Skin of body (tissue), 2 donors: ENCODE data around the gene RBM44. TPM values are rescaled to one million over a fixed set of nuclear protein-coding genes. Genes with fewer than 3 reads are reported as not detected.
"Not testable (repeated sequence)": the region's sequence is repeated elsewhere in the genome, so short reads cannot be mapped to it uniquely, and the experiment has no call there.

Source experiments
- DNase-seq: peaks from one replicate; lab custom pipeline; 2025; lab: John Stamatoyannopoulos, UW
- total RNA-seq: library from RNA; depleted of rRNA; stranded (reverse); fragments of >200 nt; gene quantifications from one replicate; pipeline ENCODE4 v1.2.3, GENCODE V29; 2014

The RBM44 gene
- total RNA-seq, 1 donor from 2014 or later, result 2.1 TPM

DNA sequence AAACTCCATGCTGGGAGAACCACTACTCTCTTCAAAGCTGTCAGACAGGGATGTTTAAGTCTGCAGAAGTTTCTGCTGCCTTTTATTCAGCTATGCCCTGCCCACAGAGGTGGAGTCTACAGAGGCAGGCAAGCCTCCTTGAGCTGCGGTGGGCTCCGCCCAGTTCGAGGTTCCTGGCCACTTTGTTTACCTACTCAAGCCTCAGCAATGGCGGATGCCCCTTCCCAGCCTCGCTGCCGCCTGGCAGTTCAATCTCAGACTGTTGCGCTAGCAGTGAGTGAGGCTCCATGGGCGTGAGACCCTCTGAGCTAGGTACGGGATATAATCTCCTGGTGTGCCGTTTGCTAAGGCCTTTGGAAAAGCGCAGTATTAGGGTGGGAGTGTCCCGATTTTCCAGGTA lies 50.4 kb downstream of the RBM44 start:
- not testable (repeated sequence) for DNase-seq

DNA sequence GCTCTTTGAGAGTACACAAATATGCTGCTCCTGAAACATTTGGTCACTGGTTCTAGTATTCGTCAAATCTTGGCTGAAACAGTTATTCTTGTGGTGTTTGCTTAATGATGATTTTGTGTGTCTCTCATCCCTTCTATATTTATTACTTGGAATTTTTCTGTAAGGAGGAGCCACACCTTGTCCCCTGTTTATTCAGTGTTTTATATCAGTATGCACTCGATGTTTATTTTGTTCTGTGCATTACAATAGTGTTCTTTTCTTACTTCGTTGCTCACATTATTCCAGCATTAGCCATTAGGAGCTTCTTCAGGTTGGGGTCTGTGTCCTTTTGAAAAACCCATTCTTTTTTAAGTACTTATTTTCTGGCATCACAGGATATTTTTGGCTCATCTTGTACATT lies 55.7 kb downstream of the RBM44 start:
- DNase-seq, result no peak

- DNase-seq, result no peak
These were observed 59.2 kb downstream of the RBM44 start for GRCh38 chr2:237857791-237858190.

DNA sequence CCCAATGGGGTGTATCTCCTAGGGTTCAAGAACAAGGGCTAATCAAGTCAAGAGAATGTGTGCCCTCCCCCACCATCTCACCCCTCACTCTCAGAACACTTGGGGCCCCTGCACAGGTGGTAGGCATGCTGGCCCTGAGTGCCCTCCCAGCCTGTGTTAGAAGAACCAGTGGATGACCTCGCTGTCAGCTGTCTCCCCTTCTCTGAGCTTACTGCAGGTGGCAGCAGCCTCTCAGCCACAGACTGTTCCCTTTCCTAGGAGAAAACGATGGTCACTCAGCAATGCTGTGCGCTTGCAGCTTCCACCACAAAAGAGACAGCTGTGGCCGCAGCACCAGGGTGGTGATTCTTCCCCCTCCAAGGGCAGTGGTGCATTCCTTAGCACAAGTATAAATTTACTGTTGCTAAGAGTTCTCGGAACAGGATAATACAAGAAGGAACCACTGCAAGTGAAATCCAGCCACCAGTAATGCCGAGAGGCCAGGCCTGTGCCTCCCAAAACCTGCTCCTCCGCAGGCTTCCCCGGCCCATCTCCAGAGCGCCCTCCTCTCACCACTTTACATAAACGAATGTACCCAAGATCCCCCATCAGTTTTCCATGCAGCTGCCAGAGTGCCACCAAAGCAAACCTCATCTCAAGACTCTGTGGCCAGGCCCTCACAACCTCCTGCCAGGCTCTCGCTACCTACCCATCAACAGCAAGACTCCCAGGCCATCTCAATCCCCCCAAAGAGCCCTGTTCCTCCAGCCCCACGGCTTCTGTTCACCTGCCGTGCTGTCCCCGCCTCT lies 59.9 kb downstream of the RBM44 start:
- DNase-seq, result peak; percentile 72

DNA sequence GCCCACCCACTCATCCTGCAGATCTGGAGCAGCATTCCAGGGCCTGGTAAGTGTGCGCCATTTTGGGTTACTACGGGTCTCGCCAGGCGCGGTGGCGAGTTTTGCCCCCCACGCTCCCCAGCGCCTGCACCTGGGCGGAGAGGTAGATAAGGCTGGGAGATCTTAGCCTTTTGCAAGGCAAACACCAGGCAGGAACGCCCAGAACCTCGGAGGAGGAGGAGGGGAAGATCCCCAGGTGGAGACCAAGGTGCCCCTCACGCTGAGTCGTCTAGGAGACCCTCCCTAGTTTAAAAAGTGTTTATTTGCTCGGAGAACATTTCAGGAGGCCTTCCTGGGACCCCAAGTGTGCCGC lies 60.5 kb downstream of the RBM44 start:
- DNase-seq, result no peak

DNA sequence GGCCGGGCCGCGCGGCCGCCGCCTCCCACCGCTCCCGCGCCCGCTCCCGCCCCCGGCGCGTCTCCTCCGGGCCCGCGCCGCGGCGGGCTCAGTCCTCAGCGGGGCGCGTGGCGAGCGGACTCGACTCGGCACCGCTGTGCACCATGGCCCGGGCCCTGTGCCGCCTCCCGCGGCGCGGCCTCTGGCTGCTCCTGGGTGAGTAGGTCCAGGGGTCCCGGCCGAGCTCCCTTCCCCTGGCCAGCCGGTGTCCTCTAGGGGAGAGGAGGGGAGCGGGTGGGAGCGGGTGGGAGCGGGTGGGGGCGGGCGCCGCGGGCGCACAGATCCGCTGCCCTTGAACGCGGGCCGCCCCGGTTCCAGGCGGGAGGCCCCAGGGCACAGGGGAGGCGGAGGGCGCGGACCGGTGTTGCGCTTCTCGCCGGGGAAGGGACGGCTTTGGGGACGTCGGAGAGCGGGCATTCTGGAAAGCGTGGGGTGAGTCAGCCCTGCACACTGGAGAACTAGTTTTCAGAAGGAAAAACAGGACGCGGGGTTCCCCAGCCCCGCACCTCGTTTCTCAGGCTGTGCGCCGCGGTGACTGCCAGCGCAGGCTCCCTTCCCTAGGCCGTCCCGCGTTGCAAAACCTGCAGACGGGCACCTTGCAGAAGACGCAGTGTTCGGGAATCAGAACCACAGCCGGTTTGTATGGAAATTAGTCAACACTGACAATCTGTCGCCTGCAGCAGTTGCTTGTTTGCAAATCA lies 61.1 kb downstream of the RBM44 start, which contains the start of gene RAMP1:
Gene RAMP1 (plus strand): TSS at position 91 of the 740 bp plus-strand sequence. CDS start 53 bp downstream, at position 144.
- peak; percentile 3 for DNase-seq

- DNase-seq, result no peak
These were observed 61.8 kb downstream of the RBM44 start for GRCh38 chr2:237860273-237860935.

- no peak for DNase-seq
These were observed 63.4 kb downstream of the RBM44 start for GRCh38 chr2:237861875-237862527.

DNA sequence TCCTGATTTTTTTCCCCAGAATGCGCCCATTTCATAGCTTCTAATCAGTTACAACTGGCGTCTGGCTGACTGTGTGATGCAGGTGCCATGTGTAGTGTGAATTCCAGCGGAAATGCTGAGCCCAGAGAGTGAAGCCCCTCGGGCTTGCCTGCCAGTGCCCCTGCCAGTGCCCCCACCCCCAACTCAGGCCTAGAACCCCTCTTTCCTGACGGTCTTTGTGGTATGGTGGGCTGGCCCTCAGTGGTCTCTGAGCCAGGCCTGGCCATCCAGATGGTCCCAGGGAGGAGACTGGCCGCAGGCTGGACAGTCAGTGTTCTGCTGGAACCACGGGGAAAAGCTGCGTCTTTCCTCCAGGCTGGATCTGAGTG lies 63.9 kb downstream of the RBM44 start:
- DNase-seq, result no peak

GRCh38 chr2:237863102-237863511 lies 64.5 kb downstream of the RBM44 start:
- no peak for DNase-seq

DNA sequence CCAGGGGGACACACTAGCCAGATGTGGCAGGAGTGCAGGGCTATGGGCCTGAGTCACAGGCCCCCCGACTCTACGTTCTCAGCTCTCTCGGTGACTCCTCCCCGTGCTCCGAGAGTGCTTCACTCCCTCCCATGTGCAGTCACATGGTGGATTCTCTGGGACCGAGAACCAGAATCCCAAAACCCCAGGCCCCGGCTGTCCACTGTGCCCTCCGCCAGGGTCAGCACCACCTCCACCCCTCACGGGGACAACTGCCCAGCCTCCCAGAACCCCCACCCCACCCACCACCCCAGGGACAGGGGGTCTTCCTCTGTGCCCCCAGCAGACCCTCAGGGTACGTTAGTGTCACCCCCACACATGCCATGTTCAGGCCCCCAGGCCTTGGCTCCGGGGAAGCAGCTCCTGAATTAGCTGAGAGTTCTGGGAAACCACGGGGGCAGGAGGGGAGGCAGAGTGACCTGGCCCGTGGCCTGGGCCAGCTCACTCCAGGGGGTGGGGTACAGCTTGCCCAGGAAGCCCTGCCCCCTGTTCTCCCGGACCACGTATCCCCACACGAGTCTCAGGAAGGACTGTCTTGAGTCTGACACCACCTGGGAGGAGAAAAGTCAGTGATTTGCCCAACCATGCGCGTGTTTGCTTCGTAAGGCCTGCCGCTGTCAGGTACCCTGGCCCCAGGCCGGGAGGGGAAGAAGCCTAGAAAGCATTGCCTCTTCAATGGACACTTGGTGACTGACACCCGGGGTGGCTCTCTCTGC lies 65.3 kb downstream of the RBM44 start:
- DNase-seq, result no peak

DNA sequence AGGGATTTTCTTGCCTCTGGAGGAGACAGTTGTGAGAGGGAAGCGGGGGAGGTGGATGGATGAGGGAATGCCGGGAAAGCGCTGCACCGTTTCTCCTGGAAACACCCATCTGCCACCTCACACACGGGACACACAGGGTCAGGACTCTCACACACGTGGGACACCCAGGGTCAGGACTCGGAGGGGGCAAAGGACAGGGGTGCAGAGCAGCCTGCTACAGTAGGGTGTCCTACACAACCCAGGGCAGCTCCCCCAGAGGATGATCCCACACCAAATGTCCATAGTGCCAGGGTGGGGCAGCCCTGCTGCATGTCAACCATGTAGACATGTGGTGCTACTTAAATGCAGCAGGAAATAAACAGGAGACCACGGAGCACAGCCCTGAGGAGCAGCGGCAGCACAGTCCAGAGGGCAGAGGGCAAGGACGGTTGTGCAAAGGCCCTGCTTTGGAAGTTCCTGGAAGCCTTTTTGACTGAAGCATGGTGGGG lies 65.9 kb downstream of the RBM44 start:
- DNase-seq, result no peak

DNA sequence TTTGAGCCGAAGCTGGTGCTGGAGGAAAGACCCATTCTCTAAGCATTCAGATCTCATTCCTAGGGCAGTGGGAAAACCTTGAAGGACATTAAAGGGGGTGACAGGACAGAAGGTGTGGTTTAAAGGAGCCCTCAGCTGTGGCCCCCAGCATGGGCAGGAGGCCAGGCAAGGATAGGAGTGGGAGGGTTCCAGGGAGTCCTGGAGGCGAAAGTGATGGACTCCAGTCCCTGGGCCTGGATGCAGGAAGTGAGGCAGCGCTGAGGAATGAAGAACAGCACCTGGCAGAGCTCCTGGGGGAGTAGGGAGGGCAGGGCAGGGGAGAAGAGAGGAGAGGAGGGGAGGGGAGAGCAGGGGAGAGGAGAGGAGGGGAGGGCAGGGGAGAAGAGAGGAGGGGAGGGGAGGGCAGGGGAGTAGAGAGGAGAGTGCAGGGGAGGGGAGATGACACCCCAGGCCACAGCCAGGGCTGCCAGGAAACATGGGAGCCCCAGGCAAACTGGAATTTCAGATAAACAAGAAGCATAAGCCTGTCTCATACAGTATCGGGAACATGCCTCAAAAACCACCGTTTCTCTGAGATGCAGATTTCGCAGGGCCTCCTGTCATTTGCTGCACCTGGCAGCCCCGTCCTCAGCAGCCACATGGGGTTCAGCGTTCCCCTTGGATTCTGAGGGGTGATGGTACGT lies 66.5 kb downstream of the RBM44 start:
- no peak for DNase-seq

DNA sequence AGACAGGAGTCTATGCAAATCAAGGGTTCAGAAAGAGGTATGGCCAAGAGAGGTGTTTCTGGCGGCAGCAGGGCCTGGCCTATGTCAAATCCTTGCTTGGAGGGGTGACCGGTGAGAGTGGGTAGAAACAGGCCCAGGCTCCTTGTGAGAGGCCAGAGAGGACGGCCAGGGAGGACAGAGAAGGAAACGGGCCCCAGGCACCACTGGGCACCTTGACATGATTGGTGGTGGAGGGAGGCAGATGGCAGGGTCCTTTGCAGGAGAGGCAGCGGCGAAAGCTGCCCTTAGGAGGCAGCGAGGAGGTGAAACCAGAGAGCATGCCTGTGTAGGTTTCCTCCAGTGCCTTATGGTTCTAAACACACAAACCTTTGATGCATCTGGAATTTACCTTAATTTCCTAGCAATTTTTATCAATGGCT lies 67.1 kb downstream of the RBM44 start:
- DNase-seq, result no peak

- DNase-seq, result no peak
These were observed 67.6 kb downstream of the RBM44 start for GRCh38 chr2:237866101-237866621.

GRCh38 chr2:237867465-237867864 lies 68.9 kb downstream of the RBM44 start:
- no peak for DNase-seq

GRCh38 chr2:237868074-237868473 lies 69.5 kb downstream of the RBM44 start:
- DNase-seq, result not testable (repeated sequence)

- DNase-seq, result peak; percentile 34
These were observed 70.2 kb downstream of the RBM44 start for GRCh38 chr2:237868631-237869342.

DNA sequence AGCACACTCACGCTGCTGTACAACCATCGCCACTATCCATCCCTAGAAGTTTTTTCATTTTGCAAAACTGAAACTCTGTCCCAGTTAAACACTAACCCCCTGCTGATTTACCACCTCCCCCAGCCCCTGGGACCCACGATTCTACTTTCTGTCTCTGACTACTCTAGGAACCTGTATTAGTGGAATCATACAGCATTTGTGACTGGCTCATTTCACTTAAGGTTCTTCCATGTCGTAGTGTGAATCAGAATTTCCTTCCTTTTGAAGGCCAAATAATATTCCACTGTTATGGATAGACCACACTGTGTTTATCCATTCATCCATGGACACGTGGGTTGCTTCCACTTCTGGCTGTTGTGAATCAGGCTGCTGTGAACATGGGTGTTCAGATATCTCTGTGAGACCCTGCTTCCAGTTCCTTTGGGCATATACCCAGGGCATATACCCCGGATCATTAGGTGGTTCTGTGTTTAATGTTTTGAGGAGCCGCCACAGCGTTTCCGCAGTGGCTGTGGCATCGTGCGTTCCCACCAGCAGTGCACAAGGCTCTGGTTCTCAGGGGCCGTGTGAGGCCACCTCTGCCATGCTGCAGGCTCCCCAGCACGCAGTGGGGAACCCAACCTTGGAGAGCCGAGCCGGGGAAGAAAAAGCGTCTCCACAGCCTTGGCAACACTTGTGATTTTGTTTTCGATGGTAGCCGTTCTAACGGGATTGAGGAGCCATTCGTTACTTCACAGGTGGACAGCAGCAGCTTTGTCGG lies 70.9 kb downstream of the RBM44 start:
- DNase-seq, result no peak
